Upper lobe of left lung (tissue), 6 donors: ENCODE measurements around the gene SH3PXD2A. TPM values are rescaled to one million over a fixed set of nuclear protein-coding genes. Genes with fewer than 3 reads are reported as not detected.

Source experiments
- ATAC-seq, 2 donors: fragments of 200-7000 bp; cut with Tn5 transposase; one replicate each; pipeline ENCODE4 v1.9.1; 2022; ENCODE audit warnings: mild to moderate bottlenecking in 2 of 2, moderate library complexity in 2 of 2; ENCODE audit not compliant: low FRiP score in 2 of 2
- DNase-seq, 2 donors: peaks; one replicate each; pipeline ENCODE4 v3.0.0-alpha.2; 2019 to 2020
- H3K27ac ChIP-seq, 4 donors: fragments of 200-600 bp; sonication (generic); one replicate each; pipeline ENCODE4 v1.5.1; 2016 to 2019
- H3K27me3 ChIP-seq, 4 donors: fragments of 200-600 bp; sonication (generic); one replicate each; pipeline ENCODE4 v1.5.1; 2017 to 2019
- H3K36me3 ChIP-seq, 4 donors: fragments of 200-600 bp; sonication (generic); one replicate each; pipeline ENCODE4 v1.5.1; 2016 to 2019
- H3K4me1 ChIP-seq, 4 donors: fragments of 200-600 bp; sonication (generic); one replicate each; pipeline ENCODE4 v1.5.1; 2018 to 2019
- H3K4me3 ChIP-seq, 4 donors: fragments of 200-600 bp; sonication (generic); one replicate each; pipeline ENCODE4 v1.5.1; 2017 to 2019; ENCODE audit warnings: mild to moderate bottlenecking in 2 of 4, moderate library complexity in 1 of 4
- H3K9me3 ChIP-seq, 4 donors: fragments of 200-600 bp; sonication (generic); one replicate each; pipeline ENCODE4 v1.5.1; 2018 to 2019
- EP300 ChIP-seq, 4 donors: sonication (generic); formaldehyde crosslinking; IDR thresholded peaks; one replicate each; pipeline ENCODE4 v1.5.1; 2017; ENCODE audit warnings: antibody characterized with exemption in 4 of 4, control low read depth in 2 of 4
- POLR2A ChIP-seq, 4 donors: fragments of 450-650 bp; IDR thresholded peaks; one replicate each; pipeline ENCODE4 v1.5.1; 2016 to 2017; ENCODE audit warnings: antibody characterized with exemption in 4 of 4, mild to moderate bottlenecking in 2 of 4
- POLR2AphosphoS5 ChIP-seq, 2 donors: sonication (generic); formaldehyde crosslinking; IDR thresholded peaks; one replicate each; pipeline ENCODE4 v1.5.1; 2017; ENCODE audit warnings: antibody characterized with exemption in 2 of 2
- WGBS, 2 donors: methylation state at CpG; one replicate each; pipeline ENCODE4 v1.1.5; 2017 to 2018; 5-methylcytosine and 5-hydroxymethylcytosine counted together
- total RNA-seq, 6 donors: library from RNA; depleted of rRNA in 4 of 6; stranded (reverse); fragments of >200 nt in 4 of 6; gene quantifications; one replicate each; pipeline versions ENCODE4 v1.1.0 to v1.2.1, GENCODE V29; 2016 to 2021
- TF ChIP-seq, protein P1 (sequence below), 6 experiments: fragments of 450-650 bp in 4 of 6; fragments of 200-600 bp in 2 of 6; sonication (generic) in 2 of 6; IDR thresholded peaks; one replicate each; pipeline ENCODE4 v1.5.1; 2016 to 2019; ENCODE audit warnings: antibody characterized with exemption in 6 of 6
- donor health status: DM: no; HTN: no; CAD: no; lungs with moderate emphysema.
- donor health status: DM: no; HTN: yes; CAD: no; lungs with severe emphysema.

The SH3PXD2A gene
- total RNA-seq, 6 donors from 2014 or later = 19.6 to 42.2 (median 30.8) TPM

DNA sequence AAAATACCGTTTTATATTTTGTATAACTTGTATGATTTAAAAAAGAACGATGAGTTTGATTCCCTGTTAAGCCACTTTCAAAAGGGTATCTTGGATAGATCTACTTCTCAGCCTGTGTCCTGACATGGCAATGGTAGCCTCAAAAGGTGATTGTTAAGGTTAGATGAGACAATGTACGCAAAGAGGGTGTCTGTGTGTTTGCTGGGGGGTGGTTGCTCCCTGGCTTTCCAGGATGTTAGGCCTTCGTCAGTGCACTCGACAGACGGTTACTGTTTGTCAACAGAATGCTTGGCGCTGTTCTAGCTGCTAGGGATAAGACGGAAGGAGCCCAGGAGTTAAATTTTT, 271.5 kb downstream of the SH3PXD2A start:
- H3K9me3 ChIP-seq = no peaks in the 10 kb centered on the region
- H3K36me3 ChIP-seq = no peaks in the 10 kb centered on the region
- TF ChIP-seq, protein P1, sequence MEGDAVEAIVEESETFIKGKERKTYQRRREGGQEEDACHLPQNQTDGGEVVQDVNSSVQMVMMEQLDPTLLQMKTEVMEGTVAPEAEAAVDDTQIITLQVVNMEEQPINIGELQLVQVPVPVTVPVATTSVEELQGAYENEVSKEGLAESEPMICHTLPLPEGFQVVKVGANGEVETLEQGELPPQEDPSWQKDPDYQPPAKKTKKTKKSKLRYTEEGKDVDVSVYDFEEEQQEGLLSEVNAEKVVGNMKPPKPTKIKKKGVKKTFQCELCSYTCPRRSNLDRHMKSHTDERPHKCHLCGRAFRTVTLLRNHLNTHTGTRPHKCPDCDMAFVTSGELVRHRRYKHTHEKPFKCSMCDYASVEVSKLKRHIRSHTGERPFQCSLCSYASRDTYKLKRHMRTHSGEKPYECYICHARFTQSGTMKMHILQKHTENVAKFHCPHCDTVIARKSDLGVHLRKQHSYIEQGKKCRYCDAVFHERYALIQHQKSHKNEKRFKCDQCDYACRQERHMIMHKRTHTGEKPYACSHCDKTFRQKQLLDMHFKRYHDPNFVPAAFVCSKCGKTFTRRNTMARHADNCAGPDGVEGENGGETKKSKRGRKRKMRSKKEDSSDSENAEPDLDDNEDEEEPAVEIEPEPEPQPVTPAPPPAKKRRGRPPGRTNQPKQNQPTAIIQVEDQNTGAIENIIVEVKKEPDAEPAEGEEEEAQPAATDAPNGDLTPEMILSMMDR (IDR thresholded peaks at IDR 0.05) = no peak
- 67 to 72% methylated on average over 8 of the region's 8 CpGs for WGBS, 2 donors
- H3K27me3 ChIP-seq = peaks cover 0 to 5% (median 0%) of the 10 kb centered on the region in 4 donors
- DNase-seq = no peak
- H3K27ac ChIP-seq = no peak overlapping the region
- H3K4me1 ChIP-seq = peaks cover 0 to 13% (median 7%) of the 10 kb centered on the region in 4 donors
- peak overlapping the region in 3 of 4 donors; percentile 37 to 52 (median 47) for H3K4me3 ChIP-seq
- ATAC-seq = no peak

DNA sequence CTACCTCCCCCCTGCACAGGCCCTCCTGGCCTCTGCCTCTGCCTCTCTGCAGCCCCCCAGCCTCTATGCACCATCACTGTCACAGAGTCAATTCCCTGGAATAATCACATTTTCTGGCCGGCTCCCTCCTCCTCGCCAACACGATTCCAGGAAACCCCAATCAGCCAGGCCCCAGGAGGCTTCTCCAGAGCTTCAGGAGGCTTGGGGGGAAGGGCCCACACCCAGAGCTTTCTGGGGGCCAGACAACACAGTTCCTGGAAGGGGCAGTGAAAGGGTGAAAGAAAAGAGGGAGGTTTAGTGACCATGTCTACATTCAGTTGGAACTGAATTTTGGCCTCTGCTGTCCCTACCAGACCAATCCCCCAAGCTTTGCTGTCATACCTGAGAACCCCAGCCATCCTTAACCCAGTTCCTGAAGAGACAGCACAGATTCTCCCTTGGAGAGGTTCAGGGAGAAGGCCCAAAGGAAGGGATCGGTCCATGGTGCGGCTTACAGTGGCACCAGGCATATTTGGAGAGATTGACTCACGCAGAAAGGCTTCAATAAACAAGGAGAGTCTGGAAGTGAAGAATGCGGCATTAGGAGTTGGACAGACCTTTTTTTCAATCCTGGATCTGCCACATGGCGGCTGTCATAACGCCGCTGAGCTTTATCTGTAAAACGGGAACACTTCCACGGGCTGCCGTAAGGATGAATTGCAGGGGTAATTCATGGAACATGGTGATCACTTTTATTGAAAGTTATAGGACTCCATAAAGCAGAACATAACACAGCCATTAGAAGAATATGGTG, 272.8 kb downstream of the SH3PXD2A start:
- no peak for ATAC-seq
- no peak overlapping the region for H3K27ac ChIP-seq
- peaks cover 0 to 13% (median 7%) of the 10 kb centered on the region in 4 donors for H3K4me1 ChIP-seq
- H3K9me3 ChIP-seq = no peaks in the 10 kb centered on the region
- no peak for DNase-seq
- no peak overlapping the region for H3K4me3 ChIP-seq
- TF ChIP-seq, protein P1 (IDR thresholded peaks at IDR 0.05) = no peak
- TF ChIP-seq POLR2A (IDR thresholded peaks at IDR 0.05) = no peak
- TF ChIP-seq POLR2AphosphoS5 (IDR thresholded peaks at IDR 0.05) = no peak
- 92 to 94% methylated on average over 13 of the region's 13 CpGs for WGBS, 2 donors
- no peaks in the 10 kb centered on the region for H3K36me3 ChIP-seq
- H3K27me3 ChIP-seq = peaks cover 0 to 5% (median 0%) of the 10 kb centered on the region in 4 donors

DNA sequence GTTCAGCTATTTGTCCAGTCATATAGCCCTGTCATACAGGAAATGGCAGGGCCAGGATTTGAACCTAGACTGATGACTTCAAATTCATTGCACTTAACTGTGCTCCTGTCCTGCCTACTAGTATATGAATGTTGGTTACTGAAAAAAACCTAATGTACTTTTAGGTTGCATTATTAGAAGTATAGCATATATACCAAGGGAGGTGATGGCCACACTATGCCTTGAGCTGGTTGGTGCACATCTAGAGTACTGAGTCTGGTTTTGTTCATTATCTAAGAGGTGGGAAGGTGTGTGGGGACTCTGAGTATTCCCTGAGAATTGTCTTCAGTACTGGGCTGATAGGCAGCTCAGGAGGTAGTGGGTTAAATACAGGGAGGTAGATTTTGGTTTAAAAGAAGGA, 273.9 kb downstream of the SH3PXD2A start:
- Histone ChIP-seq H3K4me3 (no peak overlapping the region), H3K9me3 (no peaks in the 10 kb centered on the region), H3K27ac (no peak overlapping the region), H3K4me1 (peaks cover 0 to 13% (median 7%) of the 10 kb centered on the region in 4 donors), H3K27me3 (peaks cover 0 to 5% (median 0%) of the 10 kb centered on the region in 4 donors), H3K36me3 (no peaks in the 10 kb centered on the region)
- TF ChIP-seq POLR2AphosphoS5 (IDR thresholded peaks at IDR 0.05) (no peak), EP300 (IDR thresholded peaks at IDR 0.05) (no peak), POLR2A (IDR thresholded peaks at IDR 0.05) (no peak)
- TF ChIP-seq, protein P1 (IDR thresholded peaks at IDR 0.05) = no peak
- ATAC-seq = no peak
- DNase-seq = no peak

DNA sequence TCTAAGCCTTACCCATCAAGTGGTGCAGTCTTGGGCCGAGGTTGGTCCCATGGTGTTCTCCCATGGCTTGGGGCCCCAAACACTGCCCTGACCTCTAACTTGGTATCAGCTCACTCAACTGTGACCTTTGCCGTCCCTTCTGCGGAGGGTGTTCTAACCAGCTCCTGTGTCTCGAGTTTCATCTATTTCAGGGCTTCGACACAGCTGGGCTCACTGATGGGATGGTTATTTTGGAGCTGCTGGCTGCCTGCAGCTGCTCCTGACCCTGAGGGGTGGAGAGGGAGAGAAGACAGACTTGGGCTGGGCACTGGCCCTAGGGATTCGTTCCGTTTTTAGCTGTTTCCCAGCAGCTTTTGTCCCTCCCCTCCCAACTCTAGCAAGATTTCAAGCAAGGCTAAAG, 274.9 kb downstream of the SH3PXD2A start:
- no peak overlapping the region for H3K27ac ChIP-seq
- H3K36me3 ChIP-seq = no peaks in the 10 kb centered on the region
- peaks cover 0 to 5% (median 0%) of the 10 kb centered on the region in 4 donors for H3K27me3 ChIP-seq
- H3K4me3 ChIP-seq = no peak overlapping the region
- TF ChIP-seq POLR2A (IDR thresholded peaks at IDR 0.05) (no peak), EP300 (IDR thresholded peaks at IDR 0.05) (no peak), POLR2AphosphoS5 (IDR thresholded peaks at IDR 0.05) (no peak)
- TF ChIP-seq, protein P1 (IDR thresholded peaks at IDR 0.05) = no peak
- no peak for ATAC-seq
- no peaks in the 10 kb centered on the region for H3K9me3 ChIP-seq
- WGBS, 2 donors = 60 to 86% methylated on average over 6 to 7 of the region's 7 CpGs
- peaks cover 0 to 13% (median 7%) of the 10 kb centered on the region in 4 donors for H3K4me1 ChIP-seq
- no peak for DNase-seq

DNA sequence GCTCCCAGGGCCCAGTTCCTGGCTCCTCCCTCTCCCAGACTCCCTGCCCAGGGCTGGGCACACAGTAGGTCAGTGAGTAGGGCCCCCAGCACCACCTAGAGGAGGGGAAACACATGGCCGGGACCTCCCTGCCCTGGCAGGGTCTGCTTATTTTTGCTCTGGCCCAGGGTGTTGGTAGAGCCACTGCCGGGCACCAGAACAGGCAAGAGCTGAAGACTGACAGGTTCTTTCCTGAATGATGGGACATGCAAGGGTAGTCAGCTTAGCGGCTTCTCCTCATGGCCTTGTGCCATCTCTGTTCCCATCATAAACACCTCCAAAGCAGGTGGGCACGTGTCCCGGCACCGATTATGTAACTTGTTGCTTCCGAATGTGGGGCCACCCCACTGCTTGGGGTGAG, 275.4 kb downstream of the SH3PXD2A start:
- peaks cover 0 to 12% (median 7%) of the 10 kb centered on the region in 4 donors for H3K4me1 ChIP-seq
- H3K4me3 ChIP-seq = no peak overlapping the region
- no peak overlapping the region for H3K27ac ChIP-seq
- H3K36me3 ChIP-seq = no peaks in the 10 kb centered on the region
- ATAC-seq (no peak), DNase-seq (no peak)
- H3K27me3 ChIP-seq = peaks cover 0 to 5% (median 0%) of the 10 kb centered on the region in 4 donors
- WGBS, 2 donors = 25 to 80% methylated on average over 1 to 7 of the region's 7 CpGs
- no peaks in the 10 kb centered on the region for H3K9me3 ChIP-seq
- TF ChIP-seq EP300 (IDR thresholded peaks at IDR 0.05) (no peak), POLR2A (IDR thresholded peaks at IDR 0.05) (no peak), POLR2AphosphoS5 (IDR thresholded peaks at IDR 0.05) (no peak)
- TF ChIP-seq, protein P1 (IDR thresholded peaks at IDR 0.05) = no peak
